Activated gamma-delta T cell (primary cell): ENCODE results near the gene NINJ2.
"Not testable (repeated sequence)": the region's sequence is repeated elsewhere in the genome, so short reads cannot be mapped to it uniquely, and the experiment has no call there.

Experiments used
- DNase-seq: peaks from one replicate; lab custom pipeline; 2025; lab: John Stamatoyannopoulos, UW
- total RNA-seq, 2 donors: gene quantifications; one replicate each; lab custom pipeline; 2026; lab: John Stamatoyannopoulos, UW

The NINJ2 gene, protein sequence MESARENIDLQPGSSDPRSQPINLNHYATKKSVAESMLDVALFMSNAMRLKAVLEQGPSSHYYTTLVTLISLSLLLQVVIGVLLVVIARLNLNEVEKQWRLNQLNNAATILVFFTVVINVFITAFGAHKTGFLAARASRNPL
- total RNA-seq: 1.4 to 2.7 reads per million in 2 donors

DNA sequence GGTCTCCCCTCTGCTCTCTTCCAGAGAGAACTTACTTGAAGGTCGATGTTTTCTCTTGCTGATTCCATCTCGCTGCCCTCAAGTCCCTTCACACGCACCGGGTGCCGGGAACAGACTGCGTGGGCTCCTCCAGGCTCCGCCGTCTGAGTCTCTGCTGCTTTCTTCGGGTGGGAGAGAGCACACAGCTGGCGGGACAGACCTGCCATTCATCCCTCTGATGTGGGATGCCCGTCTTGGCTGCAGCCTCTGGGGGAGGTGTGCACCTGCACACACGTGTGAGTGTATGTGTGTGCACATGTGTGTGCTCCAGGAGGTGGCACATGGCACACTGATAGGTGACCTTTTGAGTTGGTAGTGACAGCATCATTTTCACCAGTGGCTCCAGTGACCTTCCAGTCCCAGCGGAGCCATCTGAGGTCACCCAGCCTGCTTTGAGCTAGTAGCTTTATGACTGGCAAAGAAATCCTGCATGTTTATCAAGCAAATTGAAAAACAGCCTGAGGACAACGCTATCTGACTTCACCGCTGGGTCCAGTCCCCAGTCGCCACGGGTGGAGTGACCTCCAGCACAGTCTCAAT is at the start of gene NINJ2:
Gene NINJ2, minus strand, starts transcription at position 153 of the 579 bp plus-strand sequence. Its CDS starts 85 bp downstream, at position 68.
- DNase-seq: no peak

DNA sequence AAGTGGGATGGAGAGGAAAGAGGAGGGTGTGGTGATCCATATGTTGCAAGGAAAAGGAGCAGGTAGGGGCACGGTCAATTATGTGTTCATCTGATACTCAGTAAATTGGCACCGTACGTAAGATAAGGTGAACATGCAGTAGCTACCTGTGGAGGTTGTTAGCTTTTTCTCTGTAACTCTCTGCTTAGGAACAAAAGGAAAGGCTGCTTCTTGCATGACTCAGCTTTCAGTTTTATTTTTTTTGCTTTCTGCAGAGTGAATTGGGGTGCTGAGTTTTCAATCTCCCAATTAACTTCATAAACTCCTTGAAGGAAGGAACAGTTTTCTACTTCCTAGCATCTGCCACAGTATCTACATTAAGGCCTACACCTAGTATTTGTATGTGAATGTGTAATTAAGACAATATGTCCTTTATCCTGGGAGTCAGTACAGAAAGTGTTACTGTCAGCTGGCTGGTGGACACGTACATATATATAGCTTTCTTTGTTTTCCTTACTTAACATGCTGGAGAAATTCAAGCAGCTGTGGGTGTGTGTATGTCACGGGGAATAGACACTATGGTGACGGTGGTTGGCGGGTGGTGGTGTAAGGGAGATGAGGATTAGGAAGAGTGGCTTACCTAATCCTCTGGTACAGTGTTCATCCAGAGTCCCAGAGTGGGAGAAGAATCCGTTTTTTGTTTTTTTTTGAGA is 49.1 kb upstream of the NINJ2 start:
- DNase-seq: no peak

DNA sequence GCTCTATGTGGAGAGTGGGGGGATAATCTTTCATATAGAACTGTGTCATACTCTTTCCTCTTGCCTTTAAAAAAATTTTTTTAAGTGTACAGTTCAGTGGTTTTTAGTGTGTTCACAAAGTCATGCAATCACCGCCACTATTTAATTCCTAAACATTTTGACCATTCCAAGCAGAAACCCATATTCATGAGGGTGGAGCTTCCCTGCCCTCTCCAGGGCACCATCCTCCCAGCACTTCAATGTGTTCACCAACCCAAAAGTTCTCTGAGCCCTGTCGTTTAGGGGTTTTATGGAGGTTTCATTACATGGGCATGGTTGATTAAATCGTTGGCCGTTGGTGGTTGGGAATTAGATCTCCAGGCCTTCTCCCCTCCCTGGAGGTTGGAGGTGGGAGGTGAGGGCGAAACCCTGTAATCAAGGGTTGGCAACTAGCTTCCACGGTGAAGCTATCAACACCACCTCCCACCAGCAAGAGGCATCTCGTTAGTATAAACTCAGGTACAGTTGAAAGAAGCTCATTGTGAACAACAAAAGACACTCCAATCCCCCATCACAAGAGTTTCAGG is 46.3 kb upstream of the NINJ2 start:
- no peak for DNase-seq

DNA sequence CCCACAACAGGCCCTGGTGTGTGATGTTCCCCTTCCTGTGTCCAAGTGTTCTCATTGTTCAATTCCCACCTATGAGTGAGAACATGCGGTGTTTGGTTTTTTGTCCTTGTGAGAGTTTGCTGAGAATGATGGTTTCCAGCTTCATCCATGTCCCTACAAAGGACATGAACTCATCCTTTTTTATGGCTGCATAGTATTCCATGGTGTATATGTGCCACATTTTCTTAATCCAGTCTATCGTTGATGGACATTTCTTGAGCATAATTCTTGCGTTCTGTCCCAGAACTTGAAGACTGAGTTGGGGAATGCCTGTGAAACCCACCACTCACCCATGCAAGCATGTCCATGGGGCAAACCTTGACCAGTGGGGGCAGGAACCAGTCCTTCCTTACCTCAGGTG is 44.8 kb upstream of the NINJ2 start:
- DNase-seq: not testable (repeated sequence)

DNA sequence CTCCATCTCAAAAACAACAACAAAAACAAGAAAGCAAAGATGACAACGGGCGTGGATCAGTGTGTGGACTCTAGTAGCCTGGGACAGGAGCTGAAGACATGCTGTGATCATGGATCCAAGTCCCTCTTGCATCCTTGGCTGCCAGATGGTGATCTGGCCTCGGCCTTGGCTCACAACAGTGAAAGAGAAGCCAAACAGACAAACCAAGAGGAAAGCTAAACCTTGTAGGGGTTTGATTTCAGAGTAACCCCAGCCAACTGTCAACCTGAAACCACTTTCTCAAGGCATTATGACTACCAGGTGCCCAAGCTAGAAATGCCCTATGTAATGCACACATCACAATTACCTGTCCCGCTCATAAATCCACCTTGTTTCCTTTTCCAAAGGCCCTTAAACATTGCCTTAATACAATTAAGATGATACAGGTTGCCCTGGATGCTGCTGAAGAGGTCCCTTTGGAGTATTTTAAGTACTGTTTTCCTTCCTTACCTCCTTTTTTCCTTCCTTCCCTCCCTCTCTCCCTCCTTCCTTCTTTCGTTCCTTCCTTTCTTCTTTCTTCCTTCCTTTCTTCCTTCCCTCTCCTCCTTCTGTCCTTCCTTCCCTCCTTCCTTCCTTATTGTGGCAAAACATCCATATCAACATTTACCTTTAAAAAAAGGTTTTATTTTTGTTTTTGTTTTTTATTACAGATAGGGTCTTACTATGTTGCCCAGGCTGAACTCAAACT is 41.4 kb upstream of the NINJ2 start:
- no peak for DNase-seq

DNA sequence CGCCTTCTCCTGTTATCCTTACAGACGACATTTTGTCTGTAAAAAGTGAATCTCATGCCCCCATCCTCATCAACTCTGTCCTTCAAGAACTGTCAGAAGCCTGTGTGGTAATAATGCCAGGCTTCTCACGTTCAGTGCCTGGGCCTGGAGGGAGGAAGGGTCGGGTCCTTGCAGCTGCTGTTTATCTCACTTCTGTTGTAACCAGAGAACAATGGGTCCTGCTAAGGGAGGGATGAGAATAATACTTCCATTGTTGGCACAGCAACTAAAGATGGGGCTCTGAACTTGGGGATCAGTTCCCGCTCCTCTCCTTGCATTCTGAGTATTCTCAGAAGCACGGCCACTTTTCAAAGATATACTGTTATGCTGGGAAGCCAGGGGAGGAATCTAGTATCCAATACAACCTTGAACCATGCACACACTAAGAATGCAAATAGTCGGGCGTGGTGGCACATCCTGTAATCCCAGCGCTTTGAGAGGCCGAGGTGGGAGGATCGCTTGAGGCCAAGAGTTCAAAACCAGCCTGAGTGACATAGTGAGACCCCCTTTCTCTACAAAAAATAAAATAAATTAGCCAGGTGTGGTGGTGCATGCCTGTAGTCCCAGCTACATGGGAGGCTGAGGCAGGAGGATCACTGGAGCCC is 38.8 kb upstream of the NINJ2 start:
- no peak for DNase-seq

DNA sequence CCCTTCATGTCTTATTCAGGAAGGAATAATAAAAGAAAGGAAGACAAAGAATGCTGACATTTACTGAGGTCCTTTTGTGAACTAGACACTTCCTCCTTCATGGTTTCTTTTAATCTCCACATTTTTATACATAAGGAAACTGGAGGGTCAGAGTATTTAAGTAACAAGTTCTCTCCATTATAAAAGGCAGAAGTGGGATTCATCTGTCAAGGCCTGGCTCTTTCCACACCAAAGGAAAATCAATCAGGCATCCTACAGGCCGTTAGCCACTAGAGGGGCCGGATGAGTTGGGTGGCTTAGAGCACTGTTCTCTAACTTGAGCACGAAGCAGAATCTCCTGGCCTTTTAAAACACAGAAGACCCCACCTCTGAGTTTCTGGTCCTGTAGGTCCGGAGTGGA is 36.8 kb upstream of the NINJ2 start:
- no peak for DNase-seq

DNA sequence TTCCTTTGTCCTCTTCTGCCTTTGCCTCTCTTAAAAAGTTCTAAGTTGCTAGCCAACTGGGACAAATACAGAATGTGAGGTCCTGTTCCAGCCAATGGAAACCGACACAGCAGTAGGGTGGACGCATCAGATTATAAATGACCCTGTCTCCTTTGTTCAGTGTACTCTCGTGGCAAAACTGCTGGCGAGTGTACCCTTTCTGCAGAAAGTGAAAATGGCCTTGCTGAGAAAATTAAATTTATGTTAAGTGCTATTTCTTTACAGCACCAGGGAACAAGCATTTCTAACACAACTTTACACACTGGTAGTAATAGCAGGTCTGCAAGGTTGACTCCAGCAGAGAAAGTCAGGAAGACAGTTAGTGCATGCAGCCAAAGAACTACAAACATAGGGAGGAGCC is 35.0 kb upstream of the NINJ2 start:
- DNase-seq: not testable (repeated sequence)

DNA sequence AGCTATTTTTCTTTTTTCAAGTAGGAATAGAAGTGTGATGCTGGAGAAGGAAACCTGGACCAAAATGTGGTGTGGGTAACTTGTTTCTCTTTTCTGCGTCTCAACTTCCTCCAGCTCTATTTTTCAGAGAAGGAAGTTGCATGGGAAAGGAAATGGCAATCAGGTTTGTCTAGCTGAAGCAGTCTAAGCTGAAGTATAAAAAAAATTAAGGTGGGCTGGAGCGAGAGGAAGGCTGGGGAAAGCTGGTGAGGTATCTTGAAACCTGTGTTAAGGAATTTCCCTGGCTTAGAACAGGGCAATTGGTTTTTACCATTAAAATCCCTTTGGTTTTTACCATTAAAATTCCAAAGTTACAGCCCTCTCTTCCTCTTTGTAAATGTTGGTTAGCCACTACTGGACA is 34.2 kb upstream of the NINJ2 start:
- DNase-seq: no peak

DNA sequence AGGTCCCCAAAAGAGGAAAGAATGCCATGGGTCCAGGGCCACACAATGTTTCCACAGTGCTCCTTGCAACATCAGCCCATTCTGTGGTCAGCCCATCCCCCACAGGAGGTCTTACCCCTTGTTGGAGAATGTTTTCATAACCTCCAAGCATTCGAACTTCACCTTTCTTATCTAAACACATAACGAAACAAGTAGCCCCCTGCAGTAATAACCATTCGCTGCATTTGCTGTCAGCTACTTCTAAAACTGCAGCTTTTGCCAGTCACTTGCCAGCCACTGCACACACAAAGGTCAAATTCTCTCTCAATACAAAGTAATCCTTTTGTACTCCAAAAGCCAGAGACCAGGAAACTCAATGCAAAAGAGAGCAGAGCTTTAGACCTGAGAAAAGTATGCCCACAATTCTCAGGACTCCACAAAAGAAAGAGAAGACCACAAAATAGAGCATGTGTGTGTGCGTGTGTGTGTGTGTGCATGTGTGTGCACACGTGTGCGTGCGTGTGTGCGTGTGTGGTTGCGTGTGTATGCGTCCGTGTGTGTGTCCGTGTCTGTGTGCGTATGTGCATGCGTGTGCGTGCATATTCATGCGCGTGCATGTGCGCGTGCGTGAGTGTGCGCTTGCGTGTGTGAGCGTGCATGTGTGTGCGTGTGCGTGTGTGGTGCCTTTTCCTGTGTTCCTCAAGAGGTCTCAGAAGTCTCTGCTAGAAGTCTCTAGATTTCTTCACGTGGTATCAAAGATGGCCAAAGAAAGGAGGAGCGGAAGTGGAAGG is 31.7 kb upstream of the NINJ2 start:
- no peak for DNase-seq

DNA sequence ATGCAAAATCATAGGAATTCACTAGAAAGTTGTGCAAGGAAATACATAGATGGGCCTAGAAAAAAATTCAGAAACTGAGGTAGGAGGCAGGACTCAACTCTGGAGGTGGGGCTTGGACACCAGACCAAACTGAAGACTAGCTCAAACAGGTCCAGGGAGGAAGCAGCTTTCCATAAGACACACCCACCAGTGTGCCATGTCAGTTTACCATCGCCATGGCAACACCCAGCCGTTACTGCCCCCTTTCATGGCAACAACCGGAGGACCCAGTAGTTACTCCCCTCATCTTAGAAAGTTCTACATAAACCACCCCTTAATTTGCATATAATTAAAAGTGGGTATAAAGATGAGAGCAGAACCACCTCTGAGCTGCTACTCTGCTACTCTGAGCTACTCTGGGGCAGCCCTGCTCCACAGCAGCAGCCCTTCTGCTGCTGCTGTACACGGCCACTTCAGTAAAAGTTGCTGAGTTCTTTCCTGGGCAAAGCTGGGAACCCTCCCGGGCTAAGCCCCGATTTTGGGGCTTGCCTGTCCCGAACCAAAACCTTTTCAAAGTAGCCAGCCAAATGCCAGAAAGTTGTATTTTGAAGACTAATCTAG is 30.8 kb upstream of the NINJ2 start:
- no peak for DNase-seq

DNA sequence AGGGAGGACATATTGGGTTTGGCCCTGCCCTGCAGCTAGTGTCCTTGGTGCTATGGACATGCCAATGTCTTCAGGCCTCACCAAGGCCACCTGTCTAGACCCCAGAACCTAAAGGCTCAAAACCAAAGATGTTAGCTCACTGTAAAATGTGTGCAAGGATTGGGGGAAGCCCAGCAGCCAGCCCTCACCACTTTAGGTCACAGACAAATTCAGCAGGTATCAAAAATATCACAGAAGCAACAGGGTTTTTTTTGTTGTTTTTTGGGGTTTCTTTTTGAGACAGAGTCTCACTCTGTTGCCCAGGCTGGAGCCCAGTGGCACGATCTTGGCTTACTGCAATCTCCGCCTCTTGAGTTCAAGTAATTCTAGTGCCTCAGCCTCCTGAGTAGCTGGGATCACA is 29.0 kb upstream of the NINJ2 start:
- DNase-seq: no peak

DNA sequence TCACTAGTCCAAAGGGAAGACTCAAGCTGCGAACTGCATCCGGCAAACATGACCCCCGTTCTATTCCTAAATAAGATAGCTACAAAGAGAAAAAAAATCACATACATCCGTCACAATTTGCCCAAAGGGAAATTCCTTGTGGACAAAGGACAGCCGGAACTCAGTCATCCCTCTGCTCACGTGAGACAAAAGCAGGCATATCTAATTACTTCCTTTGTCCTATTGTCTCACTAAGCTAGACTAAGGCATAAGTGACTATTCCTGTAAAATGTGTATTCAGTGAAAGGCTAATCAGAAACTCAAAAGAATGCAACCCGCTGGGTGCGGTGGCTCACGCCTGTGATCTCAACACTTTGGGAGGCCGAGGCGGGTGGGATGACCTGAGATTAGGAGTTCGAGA is 27.2 kb upstream of the NINJ2 start:
- no peak for DNase-seq

DNA sequence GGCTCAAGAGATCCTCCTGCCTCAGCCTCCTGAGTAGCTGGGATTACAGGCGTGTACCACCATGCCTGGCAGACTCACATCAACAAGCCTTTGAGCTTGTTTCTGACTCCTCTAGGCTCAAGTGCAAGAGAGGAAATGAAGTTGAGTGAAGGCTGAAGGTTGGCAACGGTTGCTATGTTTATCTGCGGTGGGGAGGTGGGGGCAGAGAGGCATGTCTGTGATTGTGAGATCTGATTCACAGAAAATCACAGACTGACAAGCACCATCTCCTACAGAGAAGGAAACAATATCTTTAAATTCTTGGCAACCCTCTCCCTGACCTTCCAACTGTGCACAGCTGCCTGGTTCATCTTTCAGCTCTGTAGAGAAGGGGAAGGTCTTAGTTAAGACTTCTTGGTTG is 22.1 kb upstream of the NINJ2 start:
- DNase-seq: no peak

DNA sequence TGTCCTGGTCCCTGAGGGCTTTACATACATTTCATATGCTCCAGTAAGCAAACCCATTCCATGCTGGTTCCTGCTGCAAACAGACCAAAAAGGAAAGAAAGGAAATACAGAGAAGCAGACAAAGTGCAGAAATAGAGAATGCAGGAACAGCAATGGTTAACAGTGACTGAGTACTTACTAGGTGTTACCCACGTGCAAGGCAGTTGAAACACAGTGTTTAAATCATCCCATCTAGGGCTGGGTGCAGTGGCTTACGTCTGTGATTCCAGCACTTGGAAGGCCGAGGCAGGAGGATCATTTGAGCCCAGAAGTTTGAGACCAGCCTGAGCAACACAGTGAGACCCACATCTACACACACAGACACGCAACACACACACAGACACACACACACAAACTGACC is 21.2 kb upstream of the NINJ2 start:
- no peak for DNase-seq

DNA sequence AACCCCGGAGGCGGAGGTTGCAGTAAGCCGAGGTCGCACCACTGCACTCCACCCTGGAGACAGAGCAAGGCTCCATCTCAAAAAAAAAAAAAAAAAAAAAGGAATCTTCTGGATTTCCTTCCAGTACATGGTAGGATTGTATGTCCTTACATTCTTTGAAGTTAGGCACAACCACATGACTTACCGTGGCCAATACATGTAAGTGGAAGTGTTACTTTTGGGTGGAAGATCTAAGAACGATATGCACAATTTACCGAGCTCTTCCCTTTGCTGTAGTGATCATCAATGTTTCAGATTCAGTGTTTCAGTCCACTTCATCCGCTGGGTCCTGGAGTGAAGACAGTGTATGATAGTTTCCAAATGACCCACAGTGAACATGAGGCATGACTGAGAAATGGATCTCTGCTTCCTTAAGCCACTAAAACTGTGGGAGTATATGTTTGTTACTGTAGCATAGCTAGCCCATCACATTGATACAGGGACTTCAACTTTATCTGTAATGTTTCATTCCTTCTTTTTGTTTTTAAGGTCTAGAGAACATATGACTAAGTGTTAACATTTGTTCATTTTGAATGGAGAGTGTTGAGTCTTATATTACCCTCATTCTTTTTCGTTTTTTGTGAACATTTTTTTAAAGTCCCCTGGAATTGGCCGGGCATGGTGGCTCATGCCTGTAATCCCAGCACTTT is 18.5 kb upstream of the NINJ2 start:
- DNase-seq: no peak

DNA sequence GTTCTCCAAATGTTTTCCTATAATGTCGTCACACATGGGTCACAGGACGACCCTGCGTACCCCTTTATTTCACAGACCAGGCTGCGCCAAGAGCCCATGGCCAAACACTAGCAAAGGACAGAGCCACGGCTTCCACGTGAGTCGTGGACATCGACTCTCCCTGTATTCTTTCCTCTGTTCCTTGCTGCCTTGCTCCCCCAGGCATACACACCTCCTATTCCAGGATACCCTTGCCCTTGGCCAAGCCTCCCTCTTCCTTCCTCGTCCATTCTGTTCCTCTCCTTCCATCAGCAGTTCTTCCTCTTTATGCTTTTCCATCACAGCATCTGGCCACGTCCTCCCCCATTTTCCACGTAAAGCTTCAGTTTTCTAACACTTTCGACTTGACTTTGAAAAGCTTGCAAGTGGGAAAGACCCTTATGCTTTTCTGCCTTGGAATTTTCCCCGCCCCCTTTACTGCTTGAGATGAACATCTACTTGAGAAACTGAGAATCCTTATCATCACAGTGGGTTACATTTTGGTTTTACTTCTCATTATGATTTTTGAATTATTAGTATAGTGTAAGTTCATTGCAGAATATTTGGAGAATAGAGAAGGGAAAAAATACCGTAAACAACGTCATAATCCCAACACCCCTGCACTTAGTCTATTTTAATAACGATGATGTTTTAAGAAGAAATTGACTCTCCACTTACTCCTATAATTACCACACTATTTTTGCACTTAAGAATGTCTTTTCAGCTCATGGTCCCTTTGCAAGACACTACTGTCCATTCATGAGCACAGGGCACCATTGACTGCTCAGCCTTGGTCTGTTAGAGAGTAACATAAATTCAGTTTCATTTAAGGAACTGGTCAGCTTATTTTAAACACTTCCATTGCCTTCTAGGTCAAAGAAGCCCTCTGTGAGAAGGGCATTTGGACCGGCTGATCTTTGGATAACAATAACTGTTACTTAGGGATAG is 15.8 kb upstream of the NINJ2 start:
- DNase-seq: no peak

DNA sequence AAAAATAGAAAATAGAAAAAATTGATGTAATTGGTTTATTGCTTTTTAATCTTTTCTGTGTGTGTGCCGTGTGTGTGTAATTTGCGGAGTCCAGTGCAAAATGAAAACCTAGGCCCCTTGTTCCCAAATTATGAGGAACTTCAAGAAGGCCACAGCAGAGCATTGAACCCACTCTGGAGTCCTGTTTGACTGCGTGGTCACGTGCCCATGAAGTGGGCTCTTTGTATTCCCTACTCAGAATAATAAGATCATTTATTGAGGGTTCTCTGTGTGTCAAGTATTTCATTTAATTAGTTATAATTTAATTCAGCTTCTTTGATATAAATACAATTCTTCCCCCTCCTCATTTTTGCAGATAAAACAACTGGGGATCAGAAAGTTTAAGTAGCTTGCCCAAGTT is 12.3 kb upstream of the NINJ2 start:
- DNase-seq: no peak

DNA sequence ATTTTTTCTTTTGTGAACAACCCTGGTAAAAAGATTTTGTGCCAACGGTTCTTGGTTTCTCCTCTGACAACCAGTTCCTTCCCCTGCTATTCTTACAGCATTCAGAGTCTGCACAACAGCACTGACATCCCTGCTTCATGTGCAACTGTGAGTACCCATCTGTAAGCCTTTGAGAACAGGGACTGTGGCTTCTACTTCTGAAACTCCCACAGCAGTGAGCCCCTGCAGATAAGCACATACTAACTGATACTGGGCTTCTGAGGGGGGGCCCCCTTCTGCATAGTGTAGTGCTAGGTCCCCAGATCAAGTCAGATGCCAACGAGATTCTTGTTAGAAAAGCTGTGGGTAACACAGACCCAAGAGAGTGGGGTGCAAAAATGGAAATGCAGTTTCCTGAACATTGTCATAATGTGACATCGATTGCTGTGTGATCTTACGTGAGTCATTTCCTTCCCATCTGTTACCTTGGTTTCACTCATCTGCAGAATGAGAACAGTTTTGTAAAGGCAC is 11.1 kb upstream of the NINJ2 start:
- DNase-seq: no peak
